Measurements from ENCODE around the gene CCDC51.

DNA sequence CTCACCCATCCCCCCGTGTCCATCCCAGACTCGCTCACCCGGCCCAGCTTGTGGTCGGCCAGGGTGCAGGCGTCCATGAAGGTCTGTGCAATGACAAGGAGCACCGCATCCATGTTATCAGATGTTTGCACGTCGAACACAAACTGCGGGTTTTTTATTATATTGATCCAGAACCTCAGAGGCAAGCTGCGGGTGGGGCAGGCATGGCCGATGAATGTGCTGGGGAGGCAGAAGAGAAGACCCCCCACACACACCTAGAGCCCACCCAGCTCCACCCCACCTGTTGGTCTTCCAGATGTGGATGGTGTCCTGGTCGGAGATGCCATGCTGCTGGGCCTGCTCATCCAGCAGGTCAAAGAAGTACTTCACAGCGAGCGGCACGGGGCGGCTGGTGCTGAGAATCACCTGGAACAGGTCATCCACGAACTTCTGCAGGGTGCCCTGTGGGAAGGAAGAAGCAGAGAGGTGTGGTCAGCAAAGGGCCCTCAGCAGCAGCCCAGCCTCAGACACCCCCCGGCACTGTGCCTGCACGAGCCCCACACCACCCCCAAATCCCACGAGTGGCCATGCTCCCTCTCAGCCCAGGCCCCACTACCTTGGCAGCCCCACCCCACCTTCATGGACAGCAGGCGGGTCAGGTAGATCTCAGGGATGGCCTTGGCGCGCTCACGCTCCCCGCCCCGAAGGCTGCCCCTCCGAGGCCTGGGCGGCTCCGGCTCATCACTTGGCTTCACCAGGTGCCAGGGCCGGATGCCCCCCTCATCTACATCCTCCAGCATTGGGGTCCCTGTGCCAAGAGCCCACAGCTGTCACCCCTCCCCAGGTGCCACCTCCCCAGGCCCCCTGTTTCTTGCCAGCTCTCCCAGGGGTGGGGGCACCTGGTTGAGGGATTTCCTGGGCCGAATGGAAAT lies 30.4 kb downstream of the CCDC51 start:
- TF ChIP-seq, protein P1, sequence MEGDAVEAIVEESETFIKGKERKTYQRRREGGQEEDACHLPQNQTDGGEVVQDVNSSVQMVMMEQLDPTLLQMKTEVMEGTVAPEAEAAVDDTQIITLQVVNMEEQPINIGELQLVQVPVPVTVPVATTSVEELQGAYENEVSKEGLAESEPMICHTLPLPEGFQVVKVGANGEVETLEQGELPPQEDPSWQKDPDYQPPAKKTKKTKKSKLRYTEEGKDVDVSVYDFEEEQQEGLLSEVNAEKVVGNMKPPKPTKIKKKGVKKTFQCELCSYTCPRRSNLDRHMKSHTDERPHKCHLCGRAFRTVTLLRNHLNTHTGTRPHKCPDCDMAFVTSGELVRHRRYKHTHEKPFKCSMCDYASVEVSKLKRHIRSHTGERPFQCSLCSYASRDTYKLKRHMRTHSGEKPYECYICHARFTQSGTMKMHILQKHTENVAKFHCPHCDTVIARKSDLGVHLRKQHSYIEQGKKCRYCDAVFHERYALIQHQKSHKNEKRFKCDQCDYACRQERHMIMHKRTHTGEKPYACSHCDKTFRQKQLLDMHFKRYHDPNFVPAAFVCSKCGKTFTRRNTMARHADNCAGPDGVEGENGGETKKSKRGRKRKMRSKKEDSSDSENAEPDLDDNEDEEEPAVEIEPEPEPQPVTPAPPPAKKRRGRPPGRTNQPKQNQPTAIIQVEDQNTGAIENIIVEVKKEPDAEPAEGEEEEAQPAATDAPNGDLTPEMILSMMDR (IDR thresholded peaks at IDR 0.05), result no peak
- no peak for TF ChIP-seq POLR2A (IDR thresholded peaks at IDR 0.05)
